Thoracic aorta (tissue), 2 donors: ENCODE measurements around the gene NPIPB8. TPM values are rescaled to one million over a fixed set of nuclear protein-coding genes. Genes with fewer than 3 reads are reported as not detected.

ENCODE experiments used
- total RNA-seq, 2 donors: library from RNA; depleted of rRNA; stranded (reverse); fragments of >200 nt; gene quantifications; one replicate each; pipeline versions ENCODE4 v1.1.0 to v1.2.3, GENCODE V29; 2016

Gene NPIPB8
- total RNA-seq, 2 donors from 2014 or later = not detected

Other genes starting within 250 kb of the NPIPB8 start
- gene EIF3CL, start 234.2 kb upstream of the NPIPB8 start, total RNA-seq = 100 to 1,000 TPM in 1 of 2 donors, 10 to 100 TPM in 1; 72.4 to 107 TPM
- gene NPIPB7, start 165.7 kb upstream of the NPIPB8 start, total RNA-seq = not detected
- gene CLN3, start 146.0 kb upstream of the NPIPB8 start, total RNA-seq = 10 to 100 TPM; 16.9 to 25.2 TPM
- 1 to 10 TPM; 1.1 to 3.4 TPM for gene APOBR, start 143.4 kb upstream of the NPIPB8 start, total RNA-seq
- 1 to 10 TPM in 1 of 2 donors, under 1 TPM in 1; 0.68 to 2.5 TPM for gene IL27, start 131.2 kb upstream of the NPIPB8 start, total RNA-seq
- 10 to 100 TPM; 17.7 to 53.5 TPM for gene NUPR1, start 99.1 kb upstream of the NPIPB8 start, total RNA-seq
- gene SGF29, start 84.1 kb upstream of the NPIPB8 start, total RNA-seq = 10 to 100 TPM; 17.8 to 26.9 TPM
- not detected for gene SULT1A2, start 41.0 kb upstream of the NPIPB8 start, total RNA-seq
- 10 to 100 TPM in 1 of 2 donors, 1 to 10 TPM in 1; 7.0 to 27.2 TPM for gene SULT1A1, start 28.0 kb upstream of the NPIPB8 start, total RNA-seq
- 100 to 1,000 TPM; 167 to 206 TPM for gene EIF3C, start 73.4 kb downstream of the NPIPB8 start, total RNA-seq
- 1 to 10 TPM; 3.0 to 8.4 TPM for gene NPIPB9, start 113.7 kb downstream of the NPIPB8 start, total RNA-seq
- 10 to 100 TPM; 79.9 to 84.3 TPM for gene ATXN2L, start 184.9 kb downstream of the NPIPB8 start, total RNA-seq
- 10 to 100 TPM; 48.9 to 50.2 TPM for gene TUFM, start 208.3 kb downstream of the NPIPB8 start, total RNA-seq
- 10 to 100 TPM; 32.5 to 45.1 TPM for gene SH2B1, start 225.8 kb downstream of the NPIPB8 start, total RNA-seq
- under 1 TPM; 0.41 to 0.42 TPM for gene ATP2A1, start 240.4 kb downstream of the NPIPB8 start, total RNA-seq